Measurements from ENCODE around the gene ZFYVE16.

ZFYVE16 gene

GRCh38 chr5:80507663-80508062 lies 99.8 kb downstream of the ZFYVE16 start:
- H3K9ac ChIP-seq (ENCODE audit: low read length), result no peak overlapping the region

DNA sequence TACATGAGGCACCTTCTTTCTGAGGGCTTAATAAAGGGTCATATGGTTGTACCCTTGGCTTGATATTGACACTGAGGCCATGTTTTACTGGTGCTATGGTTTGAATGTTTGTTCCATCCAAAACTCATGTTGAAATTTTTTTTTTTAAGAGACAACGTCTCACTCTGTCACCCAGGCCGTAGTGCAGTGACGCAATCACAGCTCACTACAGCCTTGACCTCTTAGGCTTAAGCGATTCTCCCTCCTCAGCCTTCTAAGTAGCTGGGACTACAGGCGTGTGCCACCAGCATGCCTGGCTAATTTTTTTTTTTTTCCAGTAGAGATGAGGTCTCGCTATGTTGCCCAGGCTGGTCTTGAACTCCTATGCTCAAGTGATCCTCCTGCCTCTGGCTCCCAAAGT lies 101.0 kb downstream of the ZFYVE16 start:
- H3K27ac ChIP-seq (ENCODE audit: low read length), result no peak overlapping the region
- H3K9me3 ChIP-seq (ENCODE audit: insufficient read depth, low read length), result no peaks in the 10 kb centered on the region
- no peak overlapping the region for H3K4me3 ChIP-seq (ENCODE audit: low read length)
- no peaks in the 10 kb centered on the region for H3K27me3 ChIP-seq (ENCODE audit: low read depth, low read length)
- no peaks in the 10 kb centered on the region for H3K36me3 ChIP-seq (replicated peaks; ENCODE audit: low read depth, low read length)
- H3K4me1 ChIP-seq (ENCODE audit: low read length), result no peaks in the 10 kb centered on the region
- TF ChIP-seq EZH2phosphoT487 (IDR thresholded peaks at IDR 0.05; ENCODE audit: low read depth) (no peak), CTCF (IDR thresholded peaks at IDR 0.05; ENCODE audit: low read depth, low read length) (no peak)
- no peaks in the 10 kb centered on the region for H3K79me2 ChIP-seq (ENCODE audit: low read length)
- no peaks in the 10 kb centered on the region for H4K20me1 ChIP-seq (ENCODE audit: insufficient read depth, low read length)
- no peak overlapping the region for H2AFZ ChIP-seq (ENCODE audit: low read depth, low read length)
- no peak overlapping the region for H3K9ac ChIP-seq (ENCODE audit: low read length)
- no peak overlapping the region for H3K4me2 ChIP-seq (ENCODE audit: low read length)

More at GRCh38 chr5:80507663-80508062, 99.8 kb downstream of the ZFYVE16 start:
- Histone ChIP-seq H3K27me3 (ENCODE audit: low read depth, low read length) (no peaks in the 10 kb centered on the region), H3K9me3 (ENCODE audit: insufficient read depth, low read length) (no peaks in the 10 kb centered on the region), H4K20me1 (ENCODE audit: insufficient read depth, low read length) (no peaks in the 10 kb centered on the region), H3K4me2 (ENCODE audit: low read length) (no peak overlapping the region), H3K79me2 (ENCODE audit: low read length) (no peaks in the 10 kb centered on the region), H3K27ac (ENCODE audit: low read length) (no peak overlapping the region), H2AFZ (ENCODE audit: low read depth, low read length) (no peak overlapping the region), H3K4me1 (ENCODE audit: low read length) (no peaks in the 10 kb centered on the region), H3K36me3 (replicated peaks; ENCODE audit: low read depth, low read length) (no peaks in the 10 kb centered on the region), H3K4me3 (ENCODE audit: low read length) (no peak overlapping the region)
- no peak for TF ChIP-seq CTCF (IDR thresholded peaks at IDR 0.05; ENCODE audit: low read depth, low read length)
- TF ChIP-seq EZH2phosphoT487 (IDR thresholded peaks at IDR 0.05; ENCODE audit: low read depth), result no peak

DNA sequence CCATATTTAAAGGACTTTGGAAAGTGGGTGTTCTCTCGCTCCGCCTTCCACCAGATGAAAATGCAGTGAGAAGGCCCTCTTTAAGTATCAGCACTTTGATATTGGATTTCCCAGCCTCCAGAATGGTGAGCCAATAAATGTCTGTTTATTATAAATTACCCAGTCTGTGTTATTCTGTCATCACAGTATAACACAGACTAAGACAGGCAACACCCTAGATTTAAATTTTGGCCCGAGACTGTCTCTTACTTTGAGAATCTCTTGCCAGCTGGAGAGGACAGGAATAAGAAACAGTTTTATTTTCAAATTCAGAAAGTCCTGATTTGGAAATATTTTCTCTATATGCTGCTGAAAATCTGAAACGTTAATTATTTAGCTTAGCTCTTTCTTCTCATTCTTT lies 101.5 kb downstream of the ZFYVE16 start:
- Histone ChIP-seq H2AFZ (ENCODE audit: low read depth, low read length) (no peak overlapping the region), H3K27ac (ENCODE audit: low read length) (no peak overlapping the region), H3K4me2 (ENCODE audit: low read length) (no peak overlapping the region), H3K9ac (ENCODE audit: low read length) (no peak overlapping the region), H3K9me3 (ENCODE audit: insufficient read depth, low read length) (no peaks in the 10 kb centered on the region), H3K4me3 (ENCODE audit: low read length) (no peak overlapping the region), H4K20me1 (ENCODE audit: insufficient read depth, low read length) (no peaks in the 10 kb centered on the region), H3K36me3 (replicated peaks; ENCODE audit: low read depth, low read length) (no peaks in the 10 kb centered on the region), H3K27me3 (ENCODE audit: low read depth, low read length) (no peaks in the 10 kb centered on the region), H3K79me2 (ENCODE audit: low read length) (no peaks in the 10 kb centered on the region), H3K4me1 (ENCODE audit: low read length) (no peaks in the 10 kb centered on the region)
- TF ChIP-seq EZH2phosphoT487 (IDR thresholded peaks at IDR 0.05; ENCODE audit: low read depth) (no peak), CTCF (IDR thresholded peaks at IDR 0.05; ENCODE audit: low read depth, low read length) (no peak)

GRCh38 chr5:80516826-80517225 lies 109.0 kb downstream of the ZFYVE16 start:
- Histone ChIP-seq H3K27me3 (ENCODE audit: low read depth, low read length) (no peaks in the 10 kb centered on the region), H3K4me1 (ENCODE audit: low read length) (no peaks in the 10 kb centered on the region), H4K20me1 (ENCODE audit: insufficient read depth, low read length) (no peaks in the 10 kb centered on the region), H3K9me3 (ENCODE audit: insufficient read depth, low read length) (no peaks in the 10 kb centered on the region), H3K79me2 (ENCODE audit: low read length) (no peaks in the 10 kb centered on the region), H2AFZ (ENCODE audit: low read depth, low read length) (no peak overlapping the region), H3K27ac (ENCODE audit: low read length) (no peak overlapping the region), H3K4me3 (ENCODE audit: low read length) (no peak overlapping the region), H3K36me3 (replicated peaks; ENCODE audit: low read depth, low read length) (no peaks in the 10 kb centered on the region), H3K4me2 (ENCODE audit: low read length) (no peak overlapping the region), H3K9ac (ENCODE audit: low read length) (no peak overlapping the region)
- no peak for TF ChIP-seq EZH2phosphoT487 (IDR thresholded peaks at IDR 0.05; ENCODE audit: low read depth)
- no peak for TF ChIP-seq CTCF (IDR thresholded peaks at IDR 0.05; ENCODE audit: low read depth, low read length)

Measured in OCI-LY3 (cell line).